Mucosa of stomach (tissue), 1 donor: ENCODE measurements around the gene UBXN2A.
A peak's percentile ranks its signal among the peaks of the same experiment; 100 is the strongest.
"Not testable (repeated sequence)": the region's sequence is repeated elsewhere in the genome, so short reads cannot be mapped to it uniquely, and the experiment has no call there.

Source experiments
- H3K27me3 ChIP-seq: one replicate; pipeline ENCODE4 v1.7.0; 2013; ENCODE audit warnings: mild to moderate bottlenecking, low read length; ENCODE audit not compliant: control insufficient read depth, insufficient read depth
- H3K36me3 ChIP-seq: one replicate; pipeline ENCODE4 v1.7.0; 2013; ENCODE audit warnings: low read length; ENCODE audit not compliant: control insufficient read depth, insufficient read depth
- H3K4me1 ChIP-seq: one replicate; pipeline ENCODE4 v1.7.0; 2013; ENCODE audit warnings: mild to moderate bottlenecking, low read length; ENCODE audit not compliant: control insufficient read depth, insufficient read depth
- H3K4me3 ChIP-seq: one replicate; pipeline ENCODE4 v1.7.0; 2013; ENCODE audit warnings: low read length
- H3K9ac ChIP-seq: one replicate; pipeline ENCODE4 v1.7.0; 2013; ENCODE audit warnings: mild to moderate bottlenecking, low read length, moderate library complexity
- H3K9me3 ChIP-seq: one replicate; pipeline ENCODE4 v1.7.0; 2013; ENCODE audit warnings: mild to moderate bottlenecking, low read length, moderate library complexity; ENCODE audit not compliant: control insufficient read depth
- donor health status: Pancreatic carcinoma.

The UBXN2A gene

DNA sequence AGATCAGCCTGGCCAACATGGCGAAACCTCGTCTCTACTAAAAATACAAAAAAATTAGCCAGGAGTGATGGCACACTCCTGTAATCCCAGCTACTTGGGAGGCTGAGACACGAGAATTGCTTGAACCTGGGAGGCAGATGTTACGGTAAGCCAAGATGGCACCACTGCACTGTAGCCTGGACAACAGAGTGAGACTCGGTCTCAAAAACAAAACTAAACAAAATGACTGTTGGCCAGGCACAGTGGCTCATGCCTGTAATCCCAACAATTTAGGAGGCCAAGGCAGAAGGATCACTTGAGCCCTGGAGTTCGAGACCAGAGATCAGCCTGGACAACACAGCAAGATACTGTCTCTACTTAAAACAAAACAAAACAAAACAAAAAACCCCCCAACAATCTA, 102.9 kb downstream of the UBXN2A start:
- H3K9me3 ChIP-seq, H3K4me1 ChIP-seq, H3K36me3 ChIP-seq, H3K27me3 ChIP-seq, H3K9ac ChIP-seq, H3K4me3 ChIP-seq: not testable (repeated sequence)

DNA sequence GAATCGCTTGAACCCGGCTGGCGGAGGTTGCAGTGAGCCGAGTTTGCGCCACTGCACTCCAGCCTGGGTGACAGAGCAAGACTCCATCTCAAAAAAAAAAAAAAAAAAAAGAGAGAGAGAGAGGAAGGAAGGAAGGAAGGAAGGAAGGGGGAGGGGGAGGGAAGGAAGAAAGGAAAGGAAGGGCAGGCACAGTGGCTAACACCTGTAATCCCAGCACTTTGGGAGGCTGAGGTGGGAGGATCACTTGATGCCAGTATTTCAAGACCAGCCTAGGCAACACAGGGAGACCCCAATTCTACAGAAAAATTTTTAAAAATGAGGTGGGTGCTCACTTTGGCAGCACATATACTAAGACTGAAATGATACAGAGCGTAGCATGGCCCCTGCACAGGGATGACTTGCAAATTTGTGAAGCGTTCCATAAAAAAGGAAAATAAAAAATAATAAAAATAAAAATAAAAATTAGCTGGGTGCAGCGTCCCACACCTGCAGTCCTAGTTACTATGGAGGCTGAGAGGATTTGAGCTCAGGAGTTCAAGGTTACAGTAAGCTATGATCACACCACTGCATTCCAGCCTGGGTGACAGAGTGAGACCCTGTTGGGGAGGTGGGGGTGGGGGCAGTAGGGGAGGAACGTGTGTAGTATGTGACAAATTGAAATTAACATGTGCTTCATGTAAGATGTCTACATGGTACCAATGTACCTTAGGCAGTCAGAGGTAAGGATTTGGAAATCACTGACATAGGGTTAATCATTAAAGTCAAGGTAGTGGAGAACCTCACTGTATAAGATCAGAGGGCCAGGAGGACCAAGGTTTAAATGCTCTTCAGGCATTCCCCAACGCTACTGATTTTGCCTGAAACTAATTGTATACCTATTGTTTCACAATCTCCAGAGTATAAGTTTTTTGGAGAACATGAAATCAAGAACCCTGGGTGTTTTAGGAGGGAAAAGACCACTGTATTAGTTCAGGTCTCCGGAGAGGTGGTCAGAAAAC, 105.5 kb downstream of the UBXN2A start:
- H3K4me1 ChIP-seq = peaks cover 14% of the 10 kb centered on the region
- no peaks in the 10 kb centered on the region for H3K36me3 ChIP-seq
- H3K9me3 ChIP-seq = no peaks in the 10 kb centered on the region
- H3K27me3 ChIP-seq = no peaks in the 10 kb centered on the region
- no peak overlapping the region for H3K4me3 ChIP-seq
- no peak overlapping the region for H3K9ac ChIP-seq

DNA sequence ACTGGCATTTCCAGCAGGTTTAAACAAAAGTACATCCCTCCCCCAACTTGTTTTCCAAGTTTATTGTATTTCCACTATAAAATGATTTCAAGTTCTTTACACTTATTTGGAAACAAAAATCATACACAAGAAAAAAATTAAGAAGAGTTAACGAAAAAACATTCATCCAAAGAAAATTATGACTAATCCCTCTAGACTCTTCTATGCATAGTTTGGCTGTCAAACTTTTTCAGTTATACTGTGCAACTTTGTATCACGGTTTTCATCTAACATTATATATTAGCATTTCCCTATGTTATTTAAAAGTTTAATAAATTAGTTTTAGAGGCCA, 106.3 kb downstream of the UBXN2A start:
- Histone ChIP-seq H3K4me3 (peak overlapping the region; percentile 90), H3K4me1 (peaks cover 21% of the 10 kb centered on the region), H3K27me3 (no peaks in the 10 kb centered on the region), H3K9ac (peak overlapping the region; percentile 84), H3K9me3 (no peaks in the 10 kb centered on the region), H3K36me3 (no peaks in the 10 kb centered on the region)

DNA sequence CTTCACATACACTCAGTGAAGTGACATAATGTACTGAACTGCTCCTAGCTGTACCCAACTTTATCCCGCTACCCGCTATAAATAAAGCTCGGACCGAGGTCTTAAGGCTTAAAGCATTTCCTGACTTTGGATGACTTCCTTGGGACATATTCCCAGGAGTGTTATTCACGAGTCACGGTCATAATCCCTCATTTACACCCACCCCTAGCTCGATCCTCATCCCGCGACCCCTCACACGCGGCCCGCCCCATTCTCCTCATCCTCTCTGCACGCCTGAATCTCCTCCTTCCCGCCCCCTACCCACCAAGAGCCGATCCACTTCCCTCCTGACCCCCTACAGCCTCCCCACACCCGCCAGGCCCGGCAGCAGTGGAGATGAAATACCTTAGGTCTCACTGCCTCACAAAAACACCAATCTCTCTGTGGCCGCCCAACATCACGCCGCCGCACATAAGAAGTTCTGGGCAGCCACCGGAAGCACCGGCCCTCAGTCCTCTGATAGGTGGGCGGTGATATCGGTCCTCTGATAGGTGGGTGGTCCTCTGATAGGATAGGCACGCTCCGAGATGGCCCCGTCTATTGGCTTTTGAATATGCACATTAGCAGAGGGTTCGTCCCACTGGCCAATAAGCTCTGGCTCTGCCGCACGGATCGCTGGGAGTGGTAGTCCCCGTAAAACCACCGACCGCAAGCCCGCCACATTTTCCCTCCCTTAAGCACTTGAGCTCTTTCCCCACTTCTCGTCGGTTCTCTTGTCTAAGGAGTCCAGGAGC, 106.9 kb downstream of the UBXN2A start, which contains the start of gene WDCP:
Gene WDCP (minus strand): TSS at position 462 of the 773 bp plus-strand sequence. CDS start 7,897 bp downstream, outside the sequence.
- Histone ChIP-seq H3K4me1 (peaks cover 23% of the 10 kb centered on the region), H3K9me3 (no peaks in the 10 kb centered on the region), H3K27me3 (no peaks in the 10 kb centered on the region), H3K9ac (peak within 1 kb of the TSS; percentile 84), H3K4me3 (peak within 1 kb of the TSS; percentile 90), H3K36me3 (no peaks in the 10 kb centered on the region)

DNA sequence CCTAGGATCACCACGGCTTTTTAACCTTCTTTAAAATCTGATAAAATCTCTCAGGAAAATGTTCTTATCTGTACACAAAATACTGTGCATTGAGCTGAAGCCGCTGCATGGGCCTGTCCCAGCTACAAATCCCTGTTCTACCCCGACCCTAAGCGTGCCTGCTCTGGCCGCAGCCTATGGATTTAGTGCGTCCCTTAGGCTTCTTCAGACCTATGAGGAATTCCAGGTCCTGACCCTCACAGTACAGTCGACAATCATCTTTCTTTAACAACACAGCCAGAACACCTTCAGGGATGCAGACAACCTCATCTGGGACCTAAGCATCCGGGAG, 107.4 kb downstream of the UBXN2A start:
- H3K4me1 ChIP-seq = peaks cover 23% of the 10 kb centered on the region
- peak overlapping the region; percentile 7 for H3K4me3 ChIP-seq
- H3K27me3 ChIP-seq = no peaks in the 10 kb centered on the region
- H3K9ac ChIP-seq = no peak overlapping the region
- H3K36me3 ChIP-seq = no peaks in the 10 kb centered on the region
- no peaks in the 10 kb centered on the region for H3K9me3 ChIP-seq

DNA sequence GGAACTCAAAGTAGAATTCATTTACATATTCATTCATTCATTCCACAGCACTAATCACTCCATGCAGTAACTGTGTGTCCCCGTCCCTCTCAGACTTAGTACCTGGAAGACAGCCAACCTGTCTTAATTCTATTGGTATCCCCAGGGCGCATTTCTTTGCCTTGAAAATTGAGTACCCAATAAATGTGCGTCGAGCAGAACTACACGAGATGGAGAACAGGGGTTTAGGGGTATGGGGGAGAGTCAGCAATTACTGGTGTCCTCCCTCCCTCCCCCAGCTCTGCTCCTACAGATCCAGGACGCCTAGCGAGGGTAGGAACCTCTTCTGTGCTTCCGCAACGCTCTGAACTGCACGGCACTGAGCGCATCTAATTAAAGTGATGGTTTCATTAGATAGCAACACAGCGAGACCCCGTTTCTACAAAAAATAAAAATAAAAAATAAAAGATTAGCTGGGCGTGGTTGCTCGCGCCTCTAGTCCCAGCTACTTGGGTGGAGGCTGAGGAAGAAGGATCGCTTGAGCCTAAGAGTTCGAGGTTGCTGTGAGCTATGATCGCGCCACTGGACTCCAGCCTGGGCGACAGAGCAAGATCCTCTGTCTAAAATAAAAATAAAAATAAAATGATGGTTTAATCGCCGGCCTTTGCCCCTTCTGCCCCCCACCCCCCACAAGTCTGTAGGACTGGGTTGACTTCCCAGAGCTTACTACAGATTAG, 108.7 kb downstream of the UBXN2A start:
- Histone ChIP-seq H3K36me3 (no peaks in the 10 kb centered on the region), H3K27me3 (no peaks in the 10 kb centered on the region), H3K9me3 (no peaks in the 10 kb centered on the region), H3K4me3 (peak overlapping the region; percentile 63), H3K9ac (no peak overlapping the region), H3K4me1 (peaks cover 23% of the 10 kb centered on the region)

DNA sequence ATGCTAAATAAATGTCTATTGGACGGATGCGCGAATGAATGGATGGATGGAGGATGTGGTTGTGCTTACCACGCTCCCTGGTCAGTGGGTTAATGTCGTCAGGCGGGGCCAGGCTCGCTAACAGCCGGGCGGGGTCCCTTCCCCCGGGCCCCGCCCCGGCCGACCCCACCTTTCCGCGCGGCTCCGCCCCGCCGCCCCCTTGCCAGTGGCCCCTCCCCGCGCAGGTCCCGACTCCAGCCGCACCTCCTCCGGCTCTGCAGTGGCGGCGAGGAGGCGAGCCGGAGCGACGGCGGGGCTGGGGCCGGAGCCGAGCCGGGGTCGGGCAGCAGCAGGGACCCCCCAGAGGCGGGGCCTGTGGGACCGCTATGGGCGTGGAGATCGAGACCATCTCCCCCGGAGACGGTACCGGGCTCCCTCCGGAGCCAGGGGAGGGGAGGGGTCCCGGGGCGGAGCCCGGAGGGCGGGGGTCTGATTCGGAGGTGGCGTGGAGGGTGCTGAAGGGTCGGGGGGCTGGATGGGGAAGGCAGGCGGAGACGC, 109.3 kb downstream of the UBXN2A start, which contains the start of gene FKBP1B:
Gene FKBP1B (plus strand): TSS at position 257 of the 537 bp plus-strand sequence. CDS start 109 bp downstream, at position 366.
- Histone ChIP-seq H3K9me3 (no peaks in the 10 kb centered on the region), H3K27me3 (no peaks in the 10 kb centered on the region), H3K4me1 (peaks cover 23% of the 10 kb centered on the region), H3K4me3 (peak within 1 kb of the TSS; percentile 63), H3K36me3 (no peaks in the 10 kb centered on the region), H3K9ac (peak within 1 kb of the TSS; percentile 70)

DNA sequence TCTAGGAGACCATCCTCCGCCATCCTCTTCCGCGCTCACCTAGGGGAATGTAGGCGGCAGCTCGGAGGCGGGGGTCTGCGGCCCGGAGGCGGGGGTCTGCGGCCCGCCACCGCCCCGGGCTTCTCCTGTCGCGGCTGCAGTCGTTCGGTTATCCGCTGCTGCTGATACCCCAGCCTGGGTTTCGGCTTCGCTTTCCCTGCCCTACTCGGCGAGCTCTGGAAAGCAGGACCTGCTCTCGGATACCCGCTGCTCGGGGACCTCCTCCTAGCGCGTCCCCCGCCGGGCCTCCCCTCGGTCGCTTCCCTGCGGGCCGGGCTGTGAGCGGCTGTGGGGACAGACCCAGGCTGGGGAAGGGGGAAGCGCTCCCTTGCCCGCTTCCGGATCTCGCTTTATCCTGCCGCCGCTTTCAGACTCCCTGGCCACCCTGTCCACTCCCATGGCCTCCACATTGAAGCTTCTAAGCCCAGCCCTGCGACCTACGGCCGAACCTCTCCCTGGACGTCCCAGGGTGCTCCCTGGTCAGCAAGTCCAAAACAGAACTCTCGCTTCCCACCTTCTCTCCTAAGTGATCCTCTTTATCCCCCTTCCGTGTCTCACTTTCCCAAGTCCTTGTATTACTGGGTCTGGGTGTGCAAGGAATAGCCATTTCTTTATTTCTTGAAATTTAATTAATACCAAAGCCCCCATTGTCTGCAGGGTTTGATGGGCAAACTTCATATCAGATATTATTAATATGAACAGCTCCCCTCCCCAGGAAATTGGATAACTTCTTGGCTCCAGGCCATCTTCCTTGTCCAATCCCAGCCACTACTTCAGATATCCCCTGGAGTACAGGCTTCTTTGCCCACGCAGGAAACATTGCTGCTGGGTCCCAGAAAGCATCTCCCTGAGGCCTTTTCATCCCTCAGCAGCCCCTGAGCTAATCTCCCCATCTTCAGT, 110.0 kb downstream of the UBXN2A start:
- Histone ChIP-seq H3K36me3 (no peaks in the 10 kb centered on the region), H3K27me3 (no peaks in the 10 kb centered on the region), H3K4me1 (peaks cover 23% of the 10 kb centered on the region), H3K9me3 (no peaks in the 10 kb centered on the region), H3K9ac (peak overlapping the region; percentile 70), H3K4me3 (peak overlapping the region; percentile 63)

DNA sequence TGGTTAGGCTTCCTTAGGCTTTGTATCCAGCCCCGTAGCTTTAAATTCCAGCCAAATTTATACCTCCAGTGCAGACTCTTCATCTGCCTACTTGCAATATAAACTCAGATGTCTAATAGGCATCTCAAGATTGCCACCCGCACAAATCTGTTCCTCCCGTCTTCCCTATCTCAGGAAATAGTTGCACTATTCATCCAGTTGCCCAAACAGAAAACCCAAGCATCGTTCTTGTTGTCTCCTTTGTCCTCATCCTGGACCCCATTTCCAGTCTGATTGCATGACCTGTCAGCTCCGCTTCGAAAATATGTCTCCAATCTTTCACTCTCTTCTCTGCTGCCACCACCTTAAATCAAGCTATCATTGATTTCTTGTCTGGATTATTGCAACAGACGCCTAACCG, 111.6 kb downstream of the UBXN2A start:
- H3K4me3 ChIP-seq = no peak overlapping the region

DNA sequence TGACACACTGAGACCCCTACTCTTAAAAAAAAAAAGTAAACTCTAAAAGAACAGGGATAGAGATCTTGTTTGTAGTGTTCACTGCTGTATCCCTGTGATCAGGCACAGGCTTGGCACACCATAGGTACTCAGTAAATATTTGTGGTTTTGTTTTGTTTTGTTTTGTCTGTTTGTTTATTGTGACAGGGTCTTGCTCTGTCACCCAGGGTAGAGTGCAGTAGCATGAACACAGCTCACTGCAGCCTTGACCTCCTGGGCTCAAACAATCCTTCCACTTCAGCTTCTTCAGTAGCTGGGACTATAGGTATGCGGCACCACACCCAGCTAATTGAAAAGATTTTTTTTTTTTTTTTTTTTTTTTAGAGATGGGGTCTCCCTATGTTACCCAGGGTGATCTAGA, 112.7 kb downstream of the UBXN2A start:
- no peaks in the 10 kb centered on the region for H3K27me3 ChIP-seq
- no peaks in the 10 kb centered on the region for H3K9me3 ChIP-seq
- no peaks in the 10 kb centered on the region for H3K36me3 ChIP-seq
- no peak overlapping the region for H3K9ac ChIP-seq
- peaks cover 16% of the 10 kb centered on the region for H3K4me1 ChIP-seq
- no peak overlapping the region for H3K4me3 ChIP-seq

More for the DNA sequence above, 111.6 kb downstream of the UBXN2A start:
- Histone ChIP-seq H3K36me3 (no peaks in the 10 kb centered on the region), H3K27me3 (no peaks in the 10 kb centered on the region), H3K4me1 (peaks cover 16% of the 10 kb centered on the region), H3K9ac (no peak overlapping the region), H3K9me3 (no peaks in the 10 kb centered on the region)
